WI38 (cell line): ENCODE results near the gene SECISBP2L.

Experiments
- H3K4me3 ChIP-seq: 2 replicates; pipeline ENCODE4 v1.5.1; 2011; ENCODE audit warnings: low read depth, mild to moderate bottlenecking, control low read depth, low read length
- CTCF ChIP-seq: IDR thresholded peaks from 2 replicates; pipeline ENCODE4 v1.5.1; 2012; ENCODE audit warnings: low read depth, mild to moderate bottlenecking, control low read depth, low read length

Gene SECISBP2L

GRCh38 chr15:49026700-49027099 is 19.5 kb downstream of the SECISBP2L start:
- no peak overlapping the region for H3K4me3 ChIP-seq
- no peak for TF ChIP-seq CTCF

DNA sequence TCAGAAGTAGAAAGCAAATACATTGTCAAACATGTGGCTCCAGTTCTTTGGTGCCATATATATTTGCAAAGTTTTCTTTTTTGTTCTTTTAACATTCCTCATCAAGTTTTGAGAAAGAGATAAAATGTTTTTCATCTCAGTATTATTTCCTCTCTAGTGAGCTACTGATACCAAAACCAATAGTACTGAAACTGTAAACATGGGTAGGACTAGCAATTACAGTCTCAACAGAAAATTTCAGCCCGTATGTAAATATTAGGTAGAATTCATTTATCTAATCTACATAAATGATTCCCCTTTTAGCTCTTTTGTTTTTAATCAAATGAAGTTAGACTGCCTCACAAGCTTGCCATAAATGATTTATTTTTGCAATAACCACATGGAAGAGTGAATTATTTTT is 21.4 kb downstream of the SECISBP2L start:
- no peak overlapping the region for H3K4me3 ChIP-seq

GRCh38 chr15:49023354-49023753 is 22.9 kb downstream of the SECISBP2L start:
- TF ChIP-seq CTCF, result no peak
- no peak overlapping the region for H3K4me3 ChIP-seq

More for the DNA sequence above, 21.4 kb downstream of the SECISBP2L start:
- TF ChIP-seq CTCF, result no peak

- H3K4me3 ChIP-seq, result no peak overlapping the region
- TF ChIP-seq CTCF, result no peak
These were observed 30.4 kb downstream of the SECISBP2L start for GRCh38 chr15:49015896-49016295.

DNA sequence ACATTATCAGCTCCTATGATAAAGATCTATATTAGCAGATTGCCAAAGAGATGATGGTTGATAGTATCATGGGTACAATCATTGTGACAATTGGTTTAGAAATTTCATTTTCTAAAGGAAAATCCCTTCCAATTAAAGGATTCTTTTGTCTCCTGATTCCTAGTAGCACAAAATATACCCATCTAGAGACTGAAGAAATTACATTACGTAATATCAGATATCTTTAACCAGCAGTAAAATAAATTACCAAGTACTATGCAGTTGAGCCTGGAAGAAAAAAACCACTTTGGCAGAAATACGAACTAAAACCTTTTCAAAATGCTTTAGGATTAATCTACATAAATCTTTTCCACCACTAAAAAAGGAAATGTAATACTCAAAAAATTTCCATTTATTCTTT is 46.9 kb downstream of the SECISBP2L start:
- no peak for TF ChIP-seq CTCF
- no peak overlapping the region for H3K4me3 ChIP-seq

- TF ChIP-seq CTCF, result no peak
- no peak overlapping the region for H3K4me3 ChIP-seq
These were observed 50.0 kb downstream of the SECISBP2L start for GRCh38 chr15:48996276-48996675.

- no peak for TF ChIP-seq CTCF
- no peak overlapping the region for H3K4me3 ChIP-seq
These were observed 52.9 kb downstream of the SECISBP2L start for GRCh38 chr15:48993380-48993779.
